GM21447 (cell line): ENCODE measurements around the gene DNAH7.

Source experiments
- ATAC-seq: cut with Tn5 transposase; IDR thresholded peaks from one replicate; pipeline ENCODE4 v1.9.1; 2021; ENCODE audit not compliant: unreplicated experiment

The DNAH7 gene

GRCh38 chr2:195818106-195818505 lies 250.5 kb downstream of the DNAH7 start:
- ATAC-seq: no peak

GRCh38 chr2:195815083-195815482 lies 253.6 kb downstream of the DNAH7 start:
- no peak for ATAC-seq

GRCh38 chr2:195813421-195813820 lies 255.2 kb downstream of the DNAH7 start:
- ATAC-seq: no peak

DNA sequence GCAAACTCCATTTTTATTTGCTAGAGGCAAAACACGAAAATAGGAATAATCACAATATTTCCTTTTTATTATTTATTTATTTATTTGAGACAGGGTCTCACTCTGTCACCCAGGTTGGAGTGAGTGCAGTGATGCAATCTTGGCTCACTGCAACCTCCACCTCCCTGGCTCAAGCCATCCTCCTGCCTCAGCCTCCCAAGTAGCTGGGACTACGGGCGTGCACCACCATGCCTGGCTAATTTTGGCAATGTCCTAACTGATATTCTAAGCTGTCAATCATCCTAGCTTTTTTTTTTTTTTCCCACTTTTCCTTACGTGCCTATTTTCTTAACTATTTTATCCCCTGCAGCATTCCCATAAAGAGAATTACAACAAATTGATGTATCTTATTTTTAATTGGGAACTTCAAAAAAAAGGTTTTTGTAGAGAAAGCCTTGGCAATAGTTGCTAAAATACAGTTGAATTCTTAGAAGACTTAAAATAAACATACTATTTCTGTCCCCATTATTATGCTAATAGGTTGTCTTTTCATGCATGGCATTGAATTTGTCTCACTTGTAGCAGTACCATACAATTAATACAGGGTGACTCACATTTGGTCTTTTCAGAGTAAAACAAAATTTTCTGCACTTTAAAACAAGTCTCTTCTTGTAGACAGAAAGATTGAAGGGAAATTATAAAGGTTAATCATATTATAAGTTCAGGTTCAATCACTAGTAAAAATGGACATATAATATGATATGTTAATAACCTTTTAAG lies 258.1 kb downstream of the DNAH7 start:
- ATAC-seq: no peak

- no peak for ATAC-seq
These were observed 260.4 kb downstream of the DNAH7 start for GRCh38 chr2:195808189-195808588.

DNA sequence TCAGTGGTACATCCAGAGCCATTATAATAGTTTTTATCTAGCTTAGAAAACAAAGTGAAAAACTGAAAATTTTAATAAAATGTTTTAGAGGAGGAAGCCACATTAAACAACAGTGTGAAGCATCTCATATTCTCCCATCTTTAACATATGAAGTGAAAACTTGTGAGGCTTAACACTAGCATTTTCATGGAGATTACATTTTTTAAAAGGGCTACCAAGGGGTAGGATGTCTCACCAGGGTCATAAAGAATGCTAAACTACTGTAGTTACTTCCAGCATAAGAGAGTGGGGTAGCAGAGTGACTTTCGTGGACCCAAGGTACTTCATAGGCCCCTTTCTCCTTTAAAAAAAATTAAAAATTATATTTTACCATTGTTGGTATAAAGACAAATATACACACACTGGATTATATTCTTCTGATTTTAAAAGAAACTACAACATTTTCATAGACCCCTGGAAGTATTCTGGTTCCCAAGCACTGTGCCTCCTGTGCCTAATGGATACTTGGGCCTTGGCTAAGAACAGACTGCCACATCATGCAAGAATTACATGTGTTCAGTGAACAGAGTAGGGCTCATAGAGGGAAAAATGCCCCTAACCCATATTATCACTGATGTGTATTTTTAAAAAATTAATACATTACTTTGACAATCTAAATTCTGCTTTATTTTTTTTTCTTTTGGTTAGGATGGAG lies 263.2 kb downstream of the DNAH7 start:
- ATAC-seq: no peak

DNA sequence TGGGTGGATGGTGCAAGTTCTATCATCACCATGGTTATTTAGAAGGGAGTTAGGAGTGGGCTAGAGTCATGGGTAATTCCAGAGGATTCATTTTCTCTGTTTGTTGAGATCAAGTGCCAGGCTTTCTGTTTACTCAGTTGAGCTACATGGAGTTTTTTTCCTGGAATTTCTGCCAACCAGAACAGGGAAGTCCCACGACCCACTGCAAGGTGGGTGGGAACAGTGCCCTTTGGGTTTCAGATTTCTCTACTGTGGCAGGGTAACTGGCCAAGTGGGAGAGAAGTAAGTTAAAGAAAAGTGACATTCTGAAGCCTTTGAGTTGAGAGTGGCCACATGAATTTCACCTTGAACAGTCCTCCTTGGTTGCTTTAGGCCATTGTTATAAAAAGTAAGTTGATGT lies 272.8 kb downstream of the DNAH7 start:
- no peak for ATAC-seq

GRCh38 chr2:195793881-195794280 lies 274.8 kb downstream of the DNAH7 start:
- no peak for ATAC-seq

DNA sequence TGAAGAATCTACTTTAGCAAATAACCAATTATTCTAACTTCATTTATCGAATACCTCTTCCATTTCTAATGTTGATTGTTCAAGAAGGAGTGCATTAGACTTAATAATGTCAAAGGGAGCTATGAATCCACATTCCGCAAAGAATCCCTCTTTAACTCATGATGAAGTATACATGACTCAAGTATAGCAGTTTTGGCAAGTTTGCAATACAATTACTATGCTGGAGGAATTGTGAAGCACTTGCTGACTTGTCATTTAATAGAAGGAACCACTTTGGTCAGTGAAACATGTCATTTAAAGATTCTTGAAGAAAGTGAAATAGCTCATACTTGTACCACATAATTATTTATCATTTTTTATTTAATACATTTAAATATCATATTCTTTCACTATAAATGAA lies 286.5 kb downstream of the DNAH7 start:
- no peak for ATAC-seq

GRCh38 chr2:195779491-195779890 lies 289.1 kb downstream of the DNAH7 start:
- no peak for ATAC-seq

DNA sequence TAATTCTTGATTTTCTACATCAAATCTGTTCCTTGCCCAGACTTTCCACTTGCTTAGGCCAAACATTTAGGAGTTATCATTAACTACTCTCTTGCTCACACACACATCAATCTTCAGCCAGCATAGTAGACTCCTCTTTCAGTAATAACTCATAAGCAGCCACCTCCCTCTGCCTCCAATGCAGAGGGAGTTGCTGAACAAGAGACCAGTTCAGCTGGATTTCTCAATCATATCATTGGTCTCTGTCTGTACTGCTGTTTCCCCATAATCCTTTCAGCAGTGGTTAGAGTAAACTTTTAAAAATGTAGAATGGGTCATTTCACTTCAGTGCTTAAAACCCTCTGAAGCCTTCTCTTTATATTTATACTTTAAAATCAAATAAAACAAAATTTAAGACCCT lies 298.7 kb downstream of the DNAH7 start:
- ATAC-seq: no peak

DNA sequence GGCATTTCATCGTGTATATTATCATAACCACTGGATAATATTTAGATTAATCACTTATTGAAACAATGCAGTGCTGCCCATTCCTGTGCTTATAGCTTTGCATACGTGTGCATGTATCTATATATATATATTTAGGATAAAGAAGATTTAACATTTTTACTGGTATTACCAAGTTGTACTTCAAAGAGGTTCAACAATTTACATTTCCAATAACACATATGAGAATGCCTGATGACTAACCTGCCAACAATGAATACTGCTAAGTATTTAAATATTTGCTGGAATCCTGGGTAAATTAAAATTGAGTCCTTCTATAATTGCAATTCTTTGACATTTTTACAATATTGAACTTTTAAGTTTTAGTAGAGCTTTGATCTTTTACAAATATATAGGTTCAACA lies 300.2 kb downstream of the DNAH7 start:
- ATAC-seq: no peak

GRCh38 chr2:195766691-195767090 lies 301.9 kb downstream of the DNAH7 start:
- ATAC-seq: no peak

DNA sequence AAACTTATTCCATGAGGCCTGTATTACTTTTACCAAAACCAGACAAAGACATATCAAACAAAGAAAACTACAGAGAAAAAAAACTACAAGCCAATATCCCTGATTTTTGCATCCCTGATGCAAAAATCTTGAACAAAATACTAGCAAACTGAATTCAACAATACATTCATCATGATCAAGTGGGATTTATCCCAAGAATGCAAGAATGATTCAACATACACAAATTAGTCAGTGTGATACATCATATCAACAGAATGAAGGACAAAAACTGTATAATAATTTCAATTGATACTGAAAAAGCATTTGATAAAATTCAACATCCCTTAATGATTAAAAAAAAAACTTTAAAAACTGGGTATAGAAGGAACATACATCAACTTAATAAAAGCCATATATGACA lies 304.8 kb downstream of the DNAH7 start:
- ATAC-seq: no peak

DNA sequence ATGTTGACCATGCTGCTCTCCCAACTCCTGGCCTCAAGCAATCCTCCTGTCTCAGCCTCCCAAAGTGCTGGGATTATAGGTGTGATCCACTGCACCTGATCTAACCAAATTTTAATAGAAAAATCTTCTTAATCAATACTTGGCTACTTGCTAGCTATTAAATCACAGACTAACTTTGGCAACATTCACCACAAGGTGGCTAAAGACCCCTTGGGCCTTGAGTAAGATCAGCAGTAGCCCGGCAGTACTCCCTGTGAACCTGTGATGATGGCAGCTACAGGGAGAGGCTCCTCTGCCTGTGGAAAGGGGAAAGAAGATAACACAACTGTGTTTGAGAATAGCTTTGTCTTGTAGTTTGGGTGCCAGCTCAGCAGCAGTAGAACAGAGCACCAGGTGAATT lies 308.8 kb downstream of the DNAH7 start:
- no peak for ATAC-seq

GRCh38 chr2:195758846-195759245 lies 309.8 kb downstream of the DNAH7 start:
- no peak for ATAC-seq

GRCh38 chr2:195756218-195756942 lies 312.3 kb downstream of the DNAH7 start:
- no peak for ATAC-seq

- no peak for ATAC-seq
These were observed 327.4 kb downstream of the DNAH7 start for GRCh38 chr2:195741191-195741590.

DNA sequence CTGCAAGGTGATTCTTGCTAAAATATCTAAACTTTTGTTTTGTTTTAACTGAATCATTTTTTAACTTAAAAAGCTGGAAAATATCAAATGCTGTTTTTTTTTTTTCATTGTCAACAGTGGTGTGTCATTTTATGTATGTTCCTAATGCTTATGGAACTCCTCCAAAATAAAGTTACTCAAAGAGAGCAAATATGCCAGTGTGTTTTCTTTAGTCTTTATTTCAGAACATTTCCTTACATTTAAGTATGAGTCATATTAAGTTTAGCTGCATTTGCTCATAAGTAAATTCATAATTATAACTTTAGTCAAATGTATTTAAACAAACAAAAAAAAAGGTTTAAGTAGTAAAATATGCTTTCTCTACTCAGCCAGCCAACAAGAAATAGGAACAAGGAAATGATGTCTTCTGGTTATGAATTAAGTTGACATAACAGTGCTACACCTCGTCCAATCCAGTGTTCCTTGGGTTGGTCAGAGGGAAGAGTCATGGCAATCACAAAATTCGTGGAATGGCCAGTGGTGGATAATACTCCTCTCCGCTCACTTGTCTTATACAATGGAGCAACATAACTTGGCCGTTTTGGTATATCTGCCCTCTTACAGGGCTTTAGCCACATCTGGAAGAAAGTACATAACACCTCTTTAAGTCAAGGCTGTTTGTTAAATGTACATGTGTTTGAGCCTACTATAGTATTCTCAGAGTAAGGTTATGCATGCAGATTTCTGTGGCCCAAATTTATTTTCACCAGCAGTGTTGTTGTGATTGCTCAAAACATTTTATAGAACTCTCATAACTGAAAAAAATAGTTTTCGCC lies 330.9 kb downstream of the DNAH7 start:
- no peak for ATAC-seq

DNA sequence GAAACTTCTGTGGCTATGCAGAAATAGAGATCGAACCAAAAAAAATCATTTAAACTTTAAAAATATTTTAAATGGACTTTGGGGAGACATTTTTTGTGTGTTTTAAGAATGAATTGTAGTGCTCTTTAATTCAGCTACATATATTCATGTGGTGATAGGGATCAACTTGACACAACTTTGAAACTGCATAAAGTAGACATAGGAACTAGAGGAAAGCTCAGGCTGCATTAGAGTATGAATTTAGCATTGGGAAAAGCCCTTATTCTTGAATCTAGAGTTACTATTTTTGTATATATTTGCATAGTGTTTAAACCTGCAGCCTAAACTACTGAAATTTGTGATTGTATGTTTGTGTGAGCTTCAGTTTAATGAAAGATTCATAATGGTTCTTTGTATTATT lies 333.3 kb downstream of the DNAH7 start:
- no peak for ATAC-seq

DNA sequence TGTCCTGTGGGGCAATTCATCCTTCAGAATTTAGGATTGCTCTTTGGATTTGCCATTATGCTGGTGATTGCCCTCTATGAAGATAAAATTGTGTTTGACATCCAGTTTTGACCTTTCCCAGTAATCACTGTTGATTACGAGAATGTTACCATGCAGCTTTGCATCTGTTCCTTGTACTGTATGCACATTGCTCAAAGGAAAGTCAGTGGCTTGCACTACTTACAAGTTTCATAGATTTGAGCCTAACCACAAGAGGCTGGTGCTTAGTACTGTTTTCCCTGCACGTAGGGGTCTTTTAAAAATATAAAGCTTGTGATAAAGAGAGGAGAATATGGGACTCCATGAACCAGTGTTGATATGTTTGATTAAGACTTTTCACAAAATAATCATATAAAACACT lies 333.7 kb downstream of the DNAH7 start:
- no peak for ATAC-seq
